ENCODE measurements around the gene UST. TPM values are rescaled to one million over a fixed set of nuclear protein-coding genes. Genes with fewer than 3 reads are reported as not detected.
"Not testable (repeated sequence)": the region's sequence is repeated elsewhere in the genome, so short reads cannot be mapped to it uniquely, and the experiment has no call there.

Gene UST
- total RNA-seq, 1 donor from 2014 or later = 23.2 TPM

GRCh38 chr6:148952147-148953035, 205.6 kb downstream of the UST start:
- Mint-ChIP-seq H3K27ac (ENCODE audit: unreplicated experiment) (no peak overlapping the region), H3K27me3 (ENCODE audit: unreplicated experiment) (no peaks in the 10 kb centered on the region), H3K4me1 (ENCODE audit: unreplicated experiment) (peaks cover 3% of the 10 kb centered on the region), H3K9me3 (ENCODE audit: unreplicated experiment) (no peaks in the 10 kb centered on the region), H3K4me3 (ENCODE audit: unreplicated experiment) (no peak overlapping the region), H3K36me3 (ENCODE audit: low read depth, unreplicated experiment) (peaks cover 13% of the 10 kb centered on the region)
- no peak for DNase-seq (ENCODE audit: low spot score)
- TF ChIP-seq, protein P1, sequence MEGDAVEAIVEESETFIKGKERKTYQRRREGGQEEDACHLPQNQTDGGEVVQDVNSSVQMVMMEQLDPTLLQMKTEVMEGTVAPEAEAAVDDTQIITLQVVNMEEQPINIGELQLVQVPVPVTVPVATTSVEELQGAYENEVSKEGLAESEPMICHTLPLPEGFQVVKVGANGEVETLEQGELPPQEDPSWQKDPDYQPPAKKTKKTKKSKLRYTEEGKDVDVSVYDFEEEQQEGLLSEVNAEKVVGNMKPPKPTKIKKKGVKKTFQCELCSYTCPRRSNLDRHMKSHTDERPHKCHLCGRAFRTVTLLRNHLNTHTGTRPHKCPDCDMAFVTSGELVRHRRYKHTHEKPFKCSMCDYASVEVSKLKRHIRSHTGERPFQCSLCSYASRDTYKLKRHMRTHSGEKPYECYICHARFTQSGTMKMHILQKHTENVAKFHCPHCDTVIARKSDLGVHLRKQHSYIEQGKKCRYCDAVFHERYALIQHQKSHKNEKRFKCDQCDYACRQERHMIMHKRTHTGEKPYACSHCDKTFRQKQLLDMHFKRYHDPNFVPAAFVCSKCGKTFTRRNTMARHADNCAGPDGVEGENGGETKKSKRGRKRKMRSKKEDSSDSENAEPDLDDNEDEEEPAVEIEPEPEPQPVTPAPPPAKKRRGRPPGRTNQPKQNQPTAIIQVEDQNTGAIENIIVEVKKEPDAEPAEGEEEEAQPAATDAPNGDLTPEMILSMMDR (IDR thresholded peaks at IDR 0.05; ENCODE audit: unreplicated experiment) = no peak

- no peaks in the 10 kb centered on the region for H3K27me3 Mint-ChIP-seq (ENCODE audit: unreplicated experiment)
- no peak overlapping the region for H3K4me3 Mint-ChIP-seq (ENCODE audit: unreplicated experiment)
- H3K9me3 Mint-ChIP-seq (ENCODE audit: unreplicated experiment) = no peaks in the 10 kb centered on the region
- H3K4me1 Mint-ChIP-seq (ENCODE audit: unreplicated experiment) = peaks cover 3% of the 10 kb centered on the region
- no peak overlapping the region for H3K27ac Mint-ChIP-seq (ENCODE audit: unreplicated experiment)
- H3K36me3 Mint-ChIP-seq (ENCODE audit: low read depth, unreplicated experiment) = peaks cover 13% of the 10 kb centered on the region
- TF ChIP-seq, protein P1 (IDR thresholded peaks at IDR 0.05; ENCODE audit: unreplicated experiment) = no peak
- DNase-seq (ENCODE audit: low spot score) = no peak
Measured at GRCh38 chr6:148954461-148954860, 207.6 kb downstream of the UST start.

DNA sequence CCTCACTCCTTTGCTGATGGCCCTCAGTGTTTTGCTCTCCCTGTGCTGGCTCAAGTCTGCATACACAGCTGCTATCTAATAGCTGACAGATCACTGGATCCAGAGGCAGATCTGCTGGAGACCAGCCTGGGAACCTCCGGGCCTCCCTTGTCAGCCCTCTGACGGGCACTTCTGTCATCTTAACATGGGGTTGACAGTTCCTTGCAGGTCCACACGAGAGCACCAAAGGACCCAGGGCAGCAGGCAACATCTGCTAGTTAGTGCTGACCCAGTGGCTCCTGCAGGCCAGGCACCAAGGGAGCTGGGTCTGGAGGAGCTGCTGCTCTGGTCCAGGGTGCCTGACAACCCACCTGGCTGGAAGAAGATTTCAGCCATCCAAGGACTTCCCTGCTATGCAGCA, 208.1 kb downstream of the UST start:
- H3K4me3 Mint-ChIP-seq (ENCODE audit: unreplicated experiment) = no peak overlapping the region
- H3K27me3 Mint-ChIP-seq (ENCODE audit: unreplicated experiment) = no peaks in the 10 kb centered on the region
- H3K36me3 Mint-ChIP-seq (ENCODE audit: low read depth, unreplicated experiment) = peaks cover 13% of the 10 kb centered on the region
- TF ChIP-seq, protein P1 (IDR thresholded peaks at IDR 0.05; ENCODE audit: unreplicated experiment) = no peak
- no peak overlapping the region for H3K27ac Mint-ChIP-seq (ENCODE audit: unreplicated experiment)
- no peak for DNase-seq (ENCODE audit: low spot score)
- H3K9me3 Mint-ChIP-seq (ENCODE audit: unreplicated experiment) = no peaks in the 10 kb centered on the region
- peaks cover 3% of the 10 kb centered on the region for H3K4me1 Mint-ChIP-seq (ENCODE audit: unreplicated experiment)

DNA sequence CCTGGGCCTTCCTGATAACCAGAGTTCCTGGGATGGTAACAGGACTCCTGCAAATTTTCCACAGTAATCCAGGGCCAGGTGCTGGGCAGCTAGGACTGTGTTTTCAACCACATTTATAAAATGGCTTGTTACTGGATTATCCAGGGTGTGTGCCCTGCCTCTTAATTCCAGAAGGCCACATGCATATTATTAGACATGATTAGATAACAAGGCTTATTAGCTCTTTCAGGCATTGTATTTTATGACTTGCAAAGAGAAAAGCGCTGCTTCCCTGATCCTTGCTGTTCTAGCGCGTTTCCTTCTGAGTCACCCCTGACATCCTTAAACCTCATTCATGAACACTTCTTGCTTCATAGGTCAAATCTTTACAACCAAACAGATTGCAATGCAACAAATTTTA, 208.6 kb downstream of the UST start:
- peaks cover 1% of the 10 kb centered on the region for H3K27me3 Mint-ChIP-seq (ENCODE audit: unreplicated experiment)

GRCh38 chr6:148956163-148956562, 209.3 kb downstream of the UST start:
- not testable (repeated sequence) for H3K27me3 Mint-ChIP-seq (ENCODE audit: unreplicated experiment); H3K4me1 Mint-ChIP-seq (ENCODE audit: unreplicated experiment); H3K9me3 Mint-ChIP-seq (ENCODE audit: unreplicated experiment); H3K4me3 Mint-ChIP-seq (ENCODE audit: unreplicated experiment); H3K27ac Mint-ChIP-seq (ENCODE audit: unreplicated experiment); DNase-seq (ENCODE audit: low spot score)
- peaks cover 13% of the 10 kb centered on the region for H3K36me3 Mint-ChIP-seq (ENCODE audit: low read depth, unreplicated experiment)

More for the DNA sequence above, 208.6 kb downstream of the UST start:
- Mint-ChIP-seq H3K4me3 (ENCODE audit: unreplicated experiment) (no peak overlapping the region), H3K9me3 (ENCODE audit: unreplicated experiment) (no peaks in the 10 kb centered on the region), H3K27ac (ENCODE audit: unreplicated experiment) (no peak overlapping the region), H3K36me3 (ENCODE audit: low read depth, unreplicated experiment) (peaks cover 13% of the 10 kb centered on the region), H3K4me1 (ENCODE audit: unreplicated experiment) (peaks cover 3% of the 10 kb centered on the region)
- no peak for DNase-seq (ENCODE audit: low spot score)
- TF ChIP-seq, protein P1 (IDR thresholded peaks at IDR 0.05; ENCODE audit: unreplicated experiment) = no peak
